Activated T-helper 2 cell treated with anti-CD3 and anti-CD28 coated beads, Interferon-gamma antibody, Interleukin-2, Interleukin-4, amounts not matched to agents 10 μg/mL and 5 μg/mL and 100 μg/mL, durations not matched to agents 14 hours and 24 hours and 36 hours (primary cell): ENCODE measurements around the gene NOP16. TPM values are rescaled to one million over a fixed set of nuclear protein-coding genes. Genes with fewer than 3 reads are reported as not detected.

ENCODE experiments used
- DNase-seq: peaks from one replicate; pipeline ENCODE4 v3.0.0; 2021; ENCODE audit warnings: low spot score
- H3K27ac Mint-ChIP-seq: one replicate; pipeline ENCODE4 v1.8.0; 2021; ENCODE audit warnings: mixed read lengths
- H3K27me3 Mint-ChIP-seq: one replicate; pipeline ENCODE4 v1.8.0; 2021; ENCODE audit warnings: low read depth, mixed read lengths
- H3K36me3 Mint-ChIP-seq: one replicate; pipeline ENCODE4 v1.8.0; 2021; ENCODE audit warnings: low read depth, mixed read lengths
- H3K4me1 Mint-ChIP-seq: one replicate; pipeline ENCODE4 v1.8.0; 2021; ENCODE audit warnings: low read depth, mixed read lengths
- H3K4me3 Mint-ChIP-seq: one replicate; pipeline ENCODE4 v1.8.0; 2021; ENCODE audit warnings: low read depth, mild to moderate bottlenecking, moderate library complexity, mixed read lengths
- H3K9me3 Mint-ChIP-seq: one replicate; pipeline ENCODE4 v1.8.0; 2021; ENCODE audit warnings: mixed read lengths
- intact Hi-C: fragments of 100-400 bp; cut with micrococcal nuclease; formaldehyde crosslinking; loops from one replicate; pipeline ENCODE4 v1.15.1; 2023
- total RNA-seq: library from RNA; stranded (reverse); gene quantifications from 2 replicates; pipeline ENCODE4 v1.2.3, GENCODE V29; 2022

Gene NOP16
- total RNA-seq, 1 donor from 2014 or later = 79.6 TPM

DNA sequence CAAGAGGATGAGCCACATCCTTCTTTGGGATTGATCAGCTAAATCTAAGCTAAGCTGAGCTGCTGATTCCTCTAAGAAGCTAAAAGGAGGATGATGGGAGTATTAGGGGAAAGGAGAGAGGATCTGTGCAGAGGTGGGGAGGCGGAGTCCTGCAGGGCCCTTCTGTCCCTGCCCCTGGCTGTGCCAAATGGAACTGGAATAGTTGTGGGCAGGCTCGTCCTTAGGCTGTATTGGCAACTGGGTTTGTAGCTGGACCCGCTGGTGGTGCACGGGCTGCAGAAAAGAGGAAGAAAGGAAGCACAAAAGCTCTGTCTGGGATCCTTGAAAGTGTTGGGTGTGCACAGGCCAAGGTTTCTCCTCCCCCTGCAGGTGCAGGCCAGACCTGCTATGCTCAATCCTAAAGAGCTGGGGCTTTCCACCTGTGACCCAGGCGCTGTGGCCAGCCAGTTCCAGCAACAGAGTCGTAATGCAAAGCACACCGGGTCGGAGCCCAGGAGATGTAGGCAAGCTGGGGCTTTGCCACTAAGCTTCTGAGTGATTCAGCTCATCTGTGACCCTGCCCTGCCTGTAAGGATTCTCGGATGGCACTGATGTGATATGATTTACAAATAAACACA is 18.1 kb upstream of the NOP16 start:
- intact Hi-C loops = no loop called here
- Mint-ChIP-seq H3K27me3 (no peaks in the 10 kb centered on the region), H3K27ac (no peak overlapping the region), H3K9me3 (no peaks in the 10 kb centered on the region), H3K4me1 (peaks cover 3% of the 10 kb centered on the region), H3K36me3 (peaks cover 17% of the 10 kb centered on the region), H3K4me3 (no peak overlapping the region)
- no peak for DNase-seq

DNA sequence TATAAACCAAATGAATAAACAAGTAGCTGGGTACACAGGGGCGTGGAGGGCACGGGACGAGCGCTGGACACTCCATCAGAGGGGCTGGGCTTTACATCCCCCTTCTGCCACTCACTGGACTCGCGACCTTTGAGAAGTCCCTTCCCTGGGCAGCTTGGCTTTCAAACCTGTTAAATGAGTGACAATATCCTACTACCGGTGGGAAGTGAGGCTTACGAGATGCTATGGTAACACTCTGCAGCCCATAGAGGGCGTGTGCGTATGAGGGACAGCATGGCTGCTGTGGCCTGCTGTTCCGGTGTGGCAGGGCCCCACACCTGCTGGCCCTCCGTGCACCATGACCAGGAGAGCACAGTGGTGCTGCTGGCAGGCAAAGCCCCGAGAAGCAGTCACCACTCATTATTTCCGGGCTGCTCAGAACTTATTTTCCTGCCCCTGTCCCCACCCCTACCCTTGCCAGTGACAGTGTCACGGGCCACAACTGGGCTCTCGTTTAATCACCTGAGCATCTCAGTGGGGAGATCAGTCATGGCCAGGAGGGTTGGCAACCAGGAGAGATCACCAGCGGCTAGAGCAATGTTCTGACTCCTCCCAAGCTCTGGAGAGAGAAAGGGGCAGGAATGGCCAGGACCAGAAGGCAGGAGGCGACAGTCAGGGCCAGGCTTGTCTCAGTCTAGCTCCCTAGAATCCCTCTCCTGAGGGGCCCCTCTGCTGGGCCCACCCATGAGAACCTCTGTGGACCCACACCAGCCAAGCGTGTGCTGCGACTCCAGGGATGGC is 17.4 kb upstream of the NOP16 start:
- Mint-ChIP-seq H3K27ac (no peak overlapping the region), H3K36me3 (peaks cover 15% of the 10 kb centered on the region), H3K4me3 (no peak overlapping the region), H3K4me1 (peaks cover under 1% of the 10 kb centered on the region), H3K27me3 (no peaks in the 10 kb centered on the region), H3K9me3 (no peaks in the 10 kb centered on the region)
- intact Hi-C loops = no loop called here
- DNase-seq = no peak

DNA sequence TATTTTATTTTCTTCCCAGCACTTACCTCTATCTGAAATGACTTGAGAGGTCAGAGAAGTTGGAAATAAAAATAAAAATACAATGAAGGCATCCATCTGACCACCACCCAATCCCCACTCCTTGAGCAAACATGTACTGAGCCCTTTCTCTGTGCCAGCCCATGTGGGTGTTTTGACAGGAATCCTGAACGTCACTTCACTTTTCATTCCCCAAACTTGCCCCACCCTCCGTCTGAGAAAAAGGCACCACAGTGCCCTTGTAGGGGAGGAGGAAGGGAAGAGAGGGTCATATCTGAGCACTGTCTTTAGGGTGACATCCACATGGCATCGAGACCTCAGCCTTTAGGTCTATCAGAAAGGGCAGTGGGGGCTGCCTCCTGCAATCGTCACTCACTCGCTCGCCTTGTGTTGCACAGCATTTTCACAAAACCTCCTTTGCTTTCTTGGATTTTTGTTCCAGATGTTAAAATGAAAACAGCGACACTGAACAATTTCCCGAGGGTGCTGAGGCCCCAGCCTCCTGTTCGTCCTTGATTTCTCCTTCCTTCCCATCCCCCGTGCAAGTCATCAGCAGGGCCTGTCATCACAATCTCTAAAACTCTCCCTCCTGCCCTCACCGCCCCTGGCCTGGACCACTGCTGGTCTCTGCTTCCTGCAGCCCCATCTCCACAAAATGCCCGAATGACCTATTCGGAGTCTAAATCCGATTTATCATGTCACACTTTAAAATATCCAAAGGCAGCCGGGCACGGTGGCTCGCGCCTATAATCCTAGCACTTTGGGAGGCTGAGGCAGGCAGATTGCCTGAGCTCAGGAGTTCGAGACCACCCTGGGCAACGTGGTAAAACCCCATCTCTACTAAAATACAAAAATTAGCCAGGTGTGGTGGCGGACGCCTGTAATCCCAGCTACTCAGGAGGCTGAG is 13.1 kb upstream of the NOP16 start:
- H3K27me3 Mint-ChIP-seq = no peaks in the 10 kb centered on the region
- no peaks in the 10 kb centered on the region for H3K4me1 Mint-ChIP-seq
- H3K36me3 Mint-ChIP-seq = peaks cover 5% of the 10 kb centered on the region
- H3K9me3 Mint-ChIP-seq = no peaks in the 10 kb centered on the region
- no peak for DNase-seq
- no peak overlapping the region for H3K27ac Mint-ChIP-seq
- intact Hi-C loops = no loop called here
- H3K4me3 Mint-ChIP-seq = no peak overlapping the region

DNA sequence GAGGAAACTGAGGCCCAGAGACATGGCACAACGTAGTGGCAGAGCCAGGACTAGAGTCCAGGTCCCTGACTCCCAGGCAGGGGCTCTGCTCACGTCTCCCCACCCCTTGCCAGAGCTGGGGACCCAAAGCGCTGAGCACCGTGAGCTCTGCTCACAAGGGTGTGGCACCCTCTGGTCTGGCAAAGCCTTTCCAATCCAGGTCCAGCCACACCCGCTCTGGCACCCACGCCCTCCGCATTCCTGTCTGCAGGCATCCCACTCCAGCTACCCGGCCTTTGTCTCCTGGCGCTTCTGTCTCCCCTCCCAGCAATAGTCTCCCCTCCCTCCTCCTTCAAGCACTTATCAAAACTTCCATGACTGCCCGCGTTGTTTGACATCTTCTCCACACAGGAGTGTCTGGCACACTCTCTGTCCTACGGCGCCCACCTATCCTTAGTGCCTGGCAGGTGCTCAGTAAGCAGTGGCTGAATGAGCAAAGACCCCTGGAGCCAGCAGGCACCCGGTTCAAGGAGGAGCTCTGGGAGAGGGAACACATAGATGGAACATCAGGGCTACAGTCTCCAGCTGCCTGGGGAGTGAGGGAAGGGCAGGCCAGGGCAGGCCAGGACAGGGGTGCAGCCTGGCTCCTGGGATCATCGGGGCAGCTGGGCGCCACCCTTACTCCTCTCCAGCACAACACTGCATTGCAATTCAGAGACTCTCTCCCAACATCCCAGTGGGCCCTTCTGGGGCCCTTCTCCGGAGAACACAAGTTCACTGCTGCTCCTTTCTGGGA is 12.2 kb upstream of the NOP16 start:
- DNase-seq = no peak
- Mint-ChIP-seq H3K9me3 (no peaks in the 10 kb centered on the region), H3K4me1 (no peaks in the 10 kb centered on the region), H3K4me3 (no peak overlapping the region), H3K27me3 (no peaks in the 10 kb centered on the region), H3K36me3 (peaks cover 9% of the 10 kb centered on the region), H3K27ac (no peak overlapping the region)
- intact Hi-C loops = no loop called here

- no peak overlapping the region for H3K27ac Mint-ChIP-seq
- DNase-seq = no peak
- no peaks in the 10 kb centered on the region for H3K9me3 Mint-ChIP-seq
- no peak overlapping the region for H3K4me3 Mint-ChIP-seq
- intact Hi-C loops = no loop called here
- H3K36me3 Mint-ChIP-seq = peaks cover 11% of the 10 kb centered on the region
- H3K4me1 Mint-ChIP-seq = no peaks in the 10 kb centered on the region
- no peaks in the 10 kb centered on the region for H3K27me3 Mint-ChIP-seq
Observed at GRCh38 chr5:176397736-176398420, 9.5 kb upstream of the NOP16 start.

- Mint-ChIP-seq H3K27me3 (no peaks in the 10 kb centered on the region), H3K27ac (no peak overlapping the region), H3K36me3 (peaks cover 16% of the 10 kb centered on the region), H3K4me1 (no peaks in the 10 kb centered on the region), H3K9me3 (no peaks in the 10 kb centered on the region), H3K4me3 (no peak overlapping the region)
- intact Hi-C loops = no loop called here
- DNase-seq = no peak
Observed at GRCh38 chr5:176396330-176396729, 7.9 kb upstream of the NOP16 start.

DNA sequence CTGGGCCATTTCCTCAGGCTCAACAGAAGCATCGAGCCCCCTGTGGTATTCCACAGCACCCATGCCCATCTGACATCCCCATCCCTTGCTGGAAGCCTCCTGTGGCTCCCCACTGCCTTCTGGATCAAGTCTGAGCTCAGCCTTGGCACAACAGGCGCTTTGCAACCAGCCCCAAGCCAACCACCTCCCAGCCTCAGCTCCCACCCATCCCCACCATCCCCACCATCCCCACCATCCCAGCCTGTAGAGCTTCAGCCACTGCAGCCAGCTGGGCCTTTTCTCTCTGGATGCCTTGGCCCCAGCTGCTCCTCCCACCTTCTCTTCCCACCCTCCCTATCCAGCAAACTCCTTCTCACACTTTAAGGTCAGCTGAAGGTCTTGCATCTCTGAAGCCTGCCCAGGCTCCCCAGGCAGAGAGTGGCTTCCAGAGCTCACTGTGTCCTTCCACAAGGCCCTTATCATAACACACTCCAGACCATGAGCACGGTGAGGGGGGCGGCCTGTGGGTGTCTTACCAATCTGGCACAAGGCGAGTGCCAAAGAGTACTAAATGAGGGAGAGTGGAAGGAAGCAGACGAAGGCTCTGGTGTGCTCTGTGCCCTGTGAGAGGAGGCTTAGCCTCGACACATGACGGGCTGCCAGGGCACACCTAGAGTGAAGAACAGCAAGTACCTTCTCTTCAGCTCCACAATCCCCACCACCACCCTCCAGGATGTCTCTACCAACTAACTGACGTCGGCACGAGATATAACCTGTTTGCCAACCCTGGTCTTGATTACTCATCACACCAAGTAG is 6.7 kb upstream of the NOP16 start:
- no peaks in the 10 kb centered on the region for H3K9me3 Mint-ChIP-seq
- intact Hi-C loops = no loop called here
- no peak overlapping the region for H3K4me3 Mint-ChIP-seq
- no peaks in the 10 kb centered on the region for H3K27me3 Mint-ChIP-seq
- no peak overlapping the region for H3K27ac Mint-ChIP-seq
- H3K36me3 Mint-ChIP-seq = peaks cover 24% of the 10 kb centered on the region
- no peak for DNase-seq
- H3K4me1 Mint-ChIP-seq = no peaks in the 10 kb centered on the region

- H3K4me1 Mint-ChIP-seq = peaks cover 3% of the 10 kb centered on the region
- intact Hi-C loops = no loop called here
- no peak overlapping the region for H3K4me3 Mint-ChIP-seq
- H3K27ac Mint-ChIP-seq = no peak overlapping the region
- H3K36me3 Mint-ChIP-seq = peaks cover 24% of the 10 kb centered on the region
- no peaks in the 10 kb centered on the region for H3K27me3 Mint-ChIP-seq
- no peaks in the 10 kb centered on the region for H3K9me3 Mint-ChIP-seq
- DNase-seq = no peak
Observed at GRCh38 chr5:176394096-176394495, 5.7 kb upstream of the NOP16 start.

GRCh38 chr5:176392526-176392925 is 4.1 kb upstream of the NOP16 start:
- no peak overlapping the region for H3K27ac Mint-ChIP-seq
- peaks cover 3% of the 10 kb centered on the region for H3K4me1 Mint-ChIP-seq
- H3K9me3 Mint-ChIP-seq = no peaks in the 10 kb centered on the region
- no peak for DNase-seq
- intact Hi-C loops = no loop called here
- peaks cover 32% of the 10 kb centered on the region for H3K36me3 Mint-ChIP-seq
- H3K4me3 Mint-ChIP-seq = no peak overlapping the region
- H3K27me3 Mint-ChIP-seq = no peaks in the 10 kb centered on the region

DNA sequence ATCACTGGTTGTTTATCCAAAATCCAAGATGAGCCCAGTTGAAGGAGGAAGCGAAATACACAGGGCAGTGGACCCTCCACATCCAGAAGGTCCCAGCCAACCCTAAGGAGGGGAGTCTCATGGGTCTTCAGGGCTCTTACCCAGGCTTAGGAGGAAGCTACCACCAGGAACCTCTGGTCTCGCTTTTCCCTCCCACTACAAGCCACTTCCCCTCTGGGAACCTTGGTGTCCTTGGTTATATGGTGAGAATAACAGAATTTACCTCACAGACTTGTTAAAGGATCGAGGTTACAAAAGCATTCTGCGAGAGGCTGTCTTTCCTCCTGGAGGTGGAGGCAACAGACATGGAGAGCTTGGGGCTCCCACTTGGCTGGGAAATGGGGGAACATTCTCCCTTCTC is 3.6 kb upstream of the NOP16 start:
- peaks cover 36% of the 10 kb centered on the region for H3K36me3 Mint-ChIP-seq
- DNase-seq = no peak
- H3K27ac Mint-ChIP-seq = no peak overlapping the region
- intact Hi-C loops = no loop called here
- no peaks in the 10 kb centered on the region for H3K9me3 Mint-ChIP-seq
- H3K4me3 Mint-ChIP-seq = no peak overlapping the region
- no peaks in the 10 kb centered on the region for H3K27me3 Mint-ChIP-seq
- H3K4me1 Mint-ChIP-seq = peaks cover 7% of the 10 kb centered on the region

- peaks cover 37% of the 10 kb centered on the region for H3K36me3 Mint-ChIP-seq
- DNase-seq = no peak
- H3K9me3 Mint-ChIP-seq = no peaks in the 10 kb centered on the region
- peaks cover 12% of the 10 kb centered on the region for H3K4me1 Mint-ChIP-seq
- no peak overlapping the region for H3K27ac Mint-ChIP-seq
- intact Hi-C loops = no loop called here
- no peak overlapping the region for H3K4me3 Mint-ChIP-seq
- no peaks in the 10 kb centered on the region for H3K27me3 Mint-ChIP-seq
Observed at GRCh38 chr5:176391479-176391878, 3.1 kb upstream of the NOP16 start.
